Body of pancreas (tissue), 4 donors: Measurements from ENCODE around the gene TEX14. TPM values are rescaled to one million over a fixed set of nuclear protein-coding genes. Genes with fewer than 3 reads are reported as not detected.

Experiments used
- ATAC-seq: fragments of 150-250 bp; one replicate; pipeline ENCODE4 v1.9.1; 2016
- DNase-seq, 4 donors: peaks; one replicate each; pipeline ENCODE4 v3.0.0-alpha.2; 2019
- H3K27ac ChIP-seq, 4 donors: fragments of 200-600 bp; sonication (generic); 1 replicate in 3 of 4; 2 replicates in 1 of 4; pipeline versions ENCODE4 v1.5.1 to v1.6.1; 2016 to 2019; ENCODE audit warnings: mild to moderate bottlenecking in 1 of 4, mixed read lengths in 1 of 4, moderate library complexity in 1 of 4
- H3K27me3 ChIP-seq, 2 donors: fragments of 200-600 bp; sonication (generic); one replicate each; pipeline ENCODE4 v1.6.0; 2016; ENCODE audit warnings: mild to moderate bottlenecking in 1 of 2
- H3K36me3 ChIP-seq, 2 donors: fragments of 200-600 bp; sonication (generic); replicated peaks in 1 of 2; 2 replicates each; pipeline ENCODE4 v1.5.1; 2016; ENCODE audit warnings: low read depth in 2 of 2; ENCODE audit not compliant: insufficient read depth in 1 of 2
- H3K4me1 ChIP-seq: fragments of 200-600 bp; sonication (generic); one replicate; pipeline ENCODE4 v1.6.0; 2016
- H3K4me3 ChIP-seq, 2 donors: fragments of 200-600 bp; sonication (generic); 1 replicate in 1 of 2; 2 replicates in 1 of 2; pipeline ENCODE4 v1.5.1; 2016 to 2019
- H3K9me3 ChIP-seq, 3 donors: fragments of 200-600 bp; sonication (generic); 1 replicate in 2 of 3; 2 replicates in 1 of 3; pipeline ENCODE4 v1.5.1; 2016
- CTCF ChIP-seq, 7 experiments: fragments of 450-650 bp in 4 of 7; fragments of 200-600 bp in 3 of 7; sonication (generic) in 3 of 7; IDR thresholded peaks; one replicate each; pipeline ENCODE4 v1.5.1; 2016 to 2019; ENCODE audit warnings: antibody characterized with exemption in 7 of 7
- POLR2A ChIP-seq, 3 donors: fragments of 450-650 bp; IDR thresholded peaks; one replicate each; pipeline ENCODE4 v1.6.1; 2016; ENCODE audit warnings: antibody characterized with exemption in 3 of 3, mild to moderate bottlenecking in 2 of 3
- WGBS, 2 donors: methylation state at CpG; one replicate each; pipeline ENCODE4 v1.1.5; 2017; 5-methylcytosine and 5-hydroxymethylcytosine counted together
- intact Hi-C: fragments of 100-400 bp; cut with DNase I; formaldehyde crosslinking; loops from one replicate; pipeline ENCODE4 v1.15.1; 2023
- total RNA-seq, 2 donors: library from RNA; depleted of rRNA; stranded (reverse); fragments of >200 nt; gene quantifications; one replicate each; pipeline ENCODE4 v1.1.0, GENCODE V29; 2016

Gene TEX14
- total RNA-seq, 2 donors from 2014 or later = 0.26 TPM; not detected in 1

DNA sequence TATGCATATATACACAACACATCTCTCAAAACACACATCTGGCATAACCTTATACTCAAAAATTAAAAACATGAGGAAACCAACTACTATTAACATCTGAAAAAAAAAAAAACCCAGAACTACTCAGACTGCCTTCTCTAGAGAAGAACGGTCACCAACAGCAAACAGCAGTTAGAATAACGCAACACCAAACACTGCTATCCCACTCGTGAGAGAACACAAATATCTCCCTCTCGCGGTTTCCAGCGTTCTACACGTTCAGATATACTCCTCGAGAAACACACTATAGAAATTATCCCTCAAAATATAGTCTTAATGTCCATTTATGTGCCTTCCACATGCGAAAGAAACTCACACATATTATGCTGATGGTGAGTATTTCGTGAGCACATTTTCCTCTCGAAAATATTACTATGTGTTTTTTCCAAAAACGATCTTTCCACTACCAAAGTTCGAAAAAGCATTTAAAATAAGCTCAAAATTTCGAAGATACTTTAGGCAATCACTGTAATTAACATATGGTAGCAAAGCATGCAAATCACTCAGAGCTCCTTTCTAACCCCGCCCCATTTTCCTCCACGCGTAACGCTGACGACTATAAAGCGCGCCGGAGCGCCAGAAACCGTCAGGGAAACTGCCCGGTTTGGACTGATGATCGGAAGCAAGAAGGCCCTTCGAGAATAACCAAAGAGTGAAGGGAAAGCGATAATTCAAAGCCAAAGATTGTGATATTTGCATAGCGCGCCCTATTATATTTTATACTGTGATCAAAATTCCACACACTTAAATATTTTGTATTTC is 60.1 kb downstream of the TEX14 start:
- WGBS, 2 donors = 0 to 2% methylated on average over 30 of the region's 30 CpGs
- no peak overlapping the region for H3K4me3 ChIP-seq
- H3K4me1 ChIP-seq = peaks cover 8% of the 10 kb centered on the region
- DNase-seq (peak; percentile 95 to 97 (median 96)), ATAC-seq (peak; percentile 95)
- intact Hi-C loops = no loop called here
- peak in 4 of 7 experiments; percentile 48 to 60 (median 53) for TF ChIP-seq CTCF (IDR thresholded peaks at IDR 0.05)
- TF ChIP-seq POLR2A (IDR thresholded peaks at IDR 0.05) = peak; percentile 92 to 100 (median 100)
- H3K27ac ChIP-seq = peak overlapping the region; percentile 64 to 87 (median 76)
- H3K27me3 ChIP-seq = no peaks in the 10 kb centered on the region
- H3K9me3 ChIP-seq = no peaks in the 10 kb centered on the region
- no peaks in the 10 kb centered on the region for H3K36me3 ChIP-seq

DNA sequence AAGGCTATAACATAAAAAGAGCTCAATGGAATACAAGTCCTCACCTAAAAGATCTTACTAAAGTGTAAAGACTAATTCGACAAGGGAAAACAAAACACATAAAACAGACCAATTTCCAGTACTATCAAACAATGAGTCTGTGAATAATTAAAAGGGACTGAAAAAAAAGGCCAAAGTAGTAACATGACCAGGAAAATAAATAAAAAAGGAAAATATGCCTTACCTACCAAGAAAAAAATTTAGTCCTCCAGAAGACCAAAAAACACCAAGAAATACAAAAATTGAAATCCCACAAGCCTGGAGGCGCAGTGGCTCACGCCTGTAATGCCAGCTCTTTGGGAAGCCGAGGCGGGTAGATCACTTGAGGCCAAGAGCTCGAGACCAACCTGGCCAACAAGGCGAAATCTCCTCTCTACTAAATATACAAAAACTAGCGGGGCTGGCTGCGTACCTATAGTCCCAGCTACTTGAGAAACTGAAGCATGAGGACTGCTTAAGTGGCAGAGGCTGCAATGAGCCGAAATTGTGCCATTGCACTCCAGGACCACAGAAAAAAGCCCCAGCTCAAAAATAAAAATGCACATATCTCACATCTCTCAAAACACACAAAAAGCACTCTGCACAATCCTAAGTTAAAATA is 60.8 kb downstream of the TEX14 start:
- Histone ChIP-seq H3K9me3 (no peaks in the 10 kb centered on the region), H3K27ac (peak overlapping the region in 3 of 4 donors; percentile 64 to 87 (median 86)), H3K4me3 (no peak overlapping the region), H3K27me3 (no peaks in the 10 kb centered on the region), H3K36me3 (no peaks in the 10 kb centered on the region), H3K4me1 (peaks cover 8% of the 10 kb centered on the region)
- WGBS, 2 donors = 18 to 20% methylated on average over 10 of the region's 10 CpGs
- ATAC-seq (no peak), DNase-seq (peak; percentile 28 to 56 (median 51))
- TF ChIP-seq POLR2A (IDR thresholded peaks at IDR 0.05) = no peak
- no peak for TF ChIP-seq CTCF (IDR thresholded peaks at IDR 0.05)
- intact Hi-C loops = no loop called here

DNA sequence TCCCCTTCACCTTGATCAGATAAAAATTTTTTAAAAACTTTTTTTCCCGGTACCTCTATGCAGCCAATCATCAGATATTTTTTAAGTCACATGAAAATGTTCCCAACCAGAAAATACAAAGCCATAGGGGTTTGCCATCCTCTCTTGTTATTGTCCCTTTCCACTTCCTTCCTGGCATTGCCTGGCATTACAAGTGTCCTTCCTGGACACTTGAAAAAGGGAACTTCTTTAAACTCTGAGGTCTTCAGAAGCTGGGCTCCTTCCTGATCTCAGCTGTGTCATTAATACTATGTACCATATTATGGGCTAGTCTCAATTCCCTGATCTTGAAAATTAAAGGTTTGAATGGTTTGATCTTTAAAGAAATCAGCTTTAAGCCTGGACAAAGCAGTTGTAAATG is 64.9 kb downstream of the TEX14 start:
- H3K27ac ChIP-seq = no peak overlapping the region
- ATAC-seq (no peak), DNase-seq (peak in 1 of 4 donors; percentile 10)
- 79 to 83% methylated on average over 1 of the region's 1 CpG for WGBS, 2 donors
- intact Hi-C loops = no loop called here
- H3K9me3 ChIP-seq = no peaks in the 10 kb centered on the region
- no peaks in the 10 kb centered on the region for H3K36me3 ChIP-seq
- H3K4me3 ChIP-seq = no peak overlapping the region
- H3K27me3 ChIP-seq = no peaks in the 10 kb centered on the region
- no peak for TF ChIP-seq CTCF (IDR thresholded peaks at IDR 0.05)
- no peak for TF ChIP-seq POLR2A (IDR thresholded peaks at IDR 0.05)
- peaks cover 5% of the 10 kb centered on the region for H3K4me1 ChIP-seq

DNA sequence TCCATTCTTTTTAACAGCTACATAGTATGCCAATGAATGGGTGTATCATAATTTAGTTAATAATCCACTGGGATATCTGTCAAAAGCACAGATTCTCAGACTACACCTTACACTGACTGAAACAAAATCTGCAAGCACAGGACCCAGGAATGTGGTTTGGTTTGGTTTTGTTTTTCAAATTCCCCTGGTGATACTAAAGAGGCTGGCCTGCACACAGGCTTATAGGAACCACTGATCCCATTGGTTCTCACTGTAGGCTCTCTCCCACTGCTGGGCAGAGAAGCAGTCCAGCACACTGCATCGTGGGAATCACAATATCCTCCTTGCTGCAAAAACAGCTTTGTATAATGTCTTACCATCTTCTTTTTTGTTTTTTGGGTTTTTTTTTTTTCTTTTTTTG is 67.1 kb downstream of the TEX14 start:
- WGBS, 2 donors = 67 to 68% methylated on average over 1 of the region's 1 CpG
- DNase-seq = no peak
- no peak for ATAC-seq
- Histone ChIP-seq H3K9me3 (no peaks in the 10 kb centered on the region), H3K4me3 (no peak overlapping the region), H3K27ac (no peak overlapping the region), H3K4me1 (no peaks in the 10 kb centered on the region), H3K36me3 (no peaks in the 10 kb centered on the region), H3K27me3 (no peaks in the 10 kb centered on the region)
- TF ChIP-seq POLR2A (IDR thresholded peaks at IDR 0.05) = no peak
- TF ChIP-seq CTCF (IDR thresholded peaks at IDR 0.05) = no peak
- intact Hi-C loops = no loop called here
